A549 (cell line): ENCODE results near the gene GALR1.

Experiments used
- EHMT2 ChIP-seq: fragments of 200-600 bp; sonication (generic); IDR thresholded peaks from 2 replicates; pipeline ENCODE4 v1.6.1; 2016; ENCODE audit warnings: antibody characterized with exemption, low read depth, mild to moderate bottlenecking, moderate library complexity
- KDM5A ChIP-seq: fragments of 200-600 bp; sonication (generic); IDR thresholded peaks from 2 replicates; pipeline ENCODE4 v1.6.1; 2016; ENCODE audit warnings: antibody characterized with exemption, mild to moderate bottlenecking
- TP53 ChIP-seq: fragments of 250-450 bp; sonication (Bioruptor Pico); IDR thresholded peaks from 2 replicates; pipeline ENCODE4 v1.5.0; 2021; ENCODE audit warnings: mild to moderate bottlenecking, moderate library complexity
- TF ChIP-seq, protein P1 (sequence below): fragments of >200 bp; sonication (Bioruptor Twin); formaldehyde crosslinking; IDR thresholded peaks from 3 replicates; pipeline ENCODE4 v1.5.1; 2016
- TF ChIP-seq, protein P2 (sequence below): IDR thresholded peaks from 2 replicates; pipeline ENCODE4 v1.6.1; 2012

DNA sequence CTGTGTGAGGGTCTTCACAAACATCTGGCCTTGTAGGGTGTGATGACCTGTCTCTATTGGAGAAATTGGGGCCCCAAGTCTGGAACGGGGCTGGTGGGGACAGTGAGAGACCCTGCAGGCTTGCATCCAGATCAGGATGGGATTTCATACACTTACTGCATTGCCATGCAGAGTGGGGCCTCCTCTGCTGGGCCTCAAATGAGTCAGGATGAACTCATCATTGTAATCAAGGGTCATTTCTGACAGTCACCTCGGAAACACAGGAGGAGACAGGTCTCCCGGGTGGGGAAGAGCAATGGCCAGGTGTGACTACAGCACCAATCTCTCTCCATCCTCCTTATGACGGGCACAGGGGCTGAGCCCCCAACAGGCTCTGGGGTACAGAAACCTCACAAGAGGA, 48.1 kb upstream of the GALR1 start:
- TF ChIP-seq, protein P1, sequence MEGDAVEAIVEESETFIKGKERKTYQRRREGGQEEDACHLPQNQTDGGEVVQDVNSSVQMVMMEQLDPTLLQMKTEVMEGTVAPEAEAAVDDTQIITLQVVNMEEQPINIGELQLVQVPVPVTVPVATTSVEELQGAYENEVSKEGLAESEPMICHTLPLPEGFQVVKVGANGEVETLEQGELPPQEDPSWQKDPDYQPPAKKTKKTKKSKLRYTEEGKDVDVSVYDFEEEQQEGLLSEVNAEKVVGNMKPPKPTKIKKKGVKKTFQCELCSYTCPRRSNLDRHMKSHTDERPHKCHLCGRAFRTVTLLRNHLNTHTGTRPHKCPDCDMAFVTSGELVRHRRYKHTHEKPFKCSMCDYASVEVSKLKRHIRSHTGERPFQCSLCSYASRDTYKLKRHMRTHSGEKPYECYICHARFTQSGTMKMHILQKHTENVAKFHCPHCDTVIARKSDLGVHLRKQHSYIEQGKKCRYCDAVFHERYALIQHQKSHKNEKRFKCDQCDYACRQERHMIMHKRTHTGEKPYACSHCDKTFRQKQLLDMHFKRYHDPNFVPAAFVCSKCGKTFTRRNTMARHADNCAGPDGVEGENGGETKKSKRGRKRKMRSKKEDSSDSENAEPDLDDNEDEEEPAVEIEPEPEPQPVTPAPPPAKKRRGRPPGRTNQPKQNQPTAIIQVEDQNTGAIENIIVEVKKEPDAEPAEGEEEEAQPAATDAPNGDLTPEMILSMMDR: no peak
- TF ChIP-seq KDM5A (no peak), TP53 (no peak), EHMT2 (no peak)
- TF ChIP-seq, protein P2, sequence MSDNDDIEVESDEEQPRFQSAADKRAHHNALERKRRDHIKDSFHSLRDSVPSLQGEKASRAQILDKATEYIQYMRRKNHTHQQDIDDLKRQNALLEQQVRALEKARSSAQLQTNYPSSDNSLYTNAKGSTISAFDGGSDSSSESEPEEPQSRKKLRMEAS: no peak
